ENCODE data around the gene PAWR.

The PAWR gene

GRCh38 chr12:79659961-79660431 lies 30.8 kb downstream of the PAWR start:
- peaks cover 96% of the 10 kb centered on the region for H3K79me2 ChIP-seq (ENCODE audit: control insufficient read depth, low read length)
- H3K36me3 ChIP-seq (ENCODE audit: control insufficient read depth, low read length) = peaks cover 24% of the 10 kb centered on the region
- H4K20me1 ChIP-seq (ENCODE audit: control insufficient read depth, insufficient read depth, low read depth, low read length) = no peaks in the 10 kb centered on the region
- H3F3A ChIP-seq (ENCODE audit: control insufficient read depth, insufficient read depth) = no peaks in the 10 kb centered on the region
- no peaks in the 10 kb centered on the region for H3K9me3 ChIP-seq (ENCODE audit: control insufficient read depth, insufficient read depth, low read length)
- H3K4me3 ChIP-seq (ENCODE audit: low read length) = no peak overlapping the region
- TF ChIP-seq EZH2phosphoT487 (IDR thresholded peaks at IDR 0.05; ENCODE audit: borderline replicate concordance, low read length) (no peak), CTCF (IDR thresholded peaks at IDR 0.05; ENCODE audit: low read depth, low read length, poor library complexity, severe bottlenecking) (no peak)
- no peaks in the 10 kb centered on the region for H3K9me2 ChIP-seq (replicated peaks; ENCODE audit: control insufficient read depth, low read length)
- H3K27me3 ChIP-seq (ENCODE audit: control insufficient read depth, low read length) = no peaks in the 10 kb centered on the region
- H3K27ac ChIP-seq (ENCODE audit: low read depth, low read length) = no peak overlapping the region
- no peak overlapping the region for H3K4me2 ChIP-seq (ENCODE audit: low read length)
- no peaks in the 10 kb centered on the region for H3K4me1 ChIP-seq (ENCODE audit: control insufficient read depth, low read length)

- no peaks in the 10 kb centered on the region for H3F3A ChIP-seq (ENCODE audit: control insufficient read depth, insufficient read depth)
- peaks cover 20% of the 10 kb centered on the region for H3K36me3 ChIP-seq (ENCODE audit: control insufficient read depth, low read length)
- TF ChIP-seq EZH2phosphoT487 (IDR thresholded peaks at IDR 0.05; ENCODE audit: borderline replicate concordance, low read length) (no peak), CTCF (IDR thresholded peaks at IDR 0.05; ENCODE audit: low read depth, low read length, poor library complexity, severe bottlenecking) (no peak)
- no peak overlapping the region for H3K4me3 ChIP-seq (ENCODE audit: low read length)
- H3K9me2 ChIP-seq (replicated peaks; ENCODE audit: control insufficient read depth, low read length) = no peaks in the 10 kb centered on the region
- peaks cover 98% of the 10 kb centered on the region for H3K79me2 ChIP-seq (ENCODE audit: control insufficient read depth, low read length)
- H3K27ac ChIP-seq (ENCODE audit: low read depth, low read length) = no peak overlapping the region
- no peak overlapping the region for H3K4me2 ChIP-seq (ENCODE audit: low read length)
- H3K27me3 ChIP-seq (ENCODE audit: control insufficient read depth, low read length) = no peaks in the 10 kb centered on the region
- no peaks in the 10 kb centered on the region for H3K9me3 ChIP-seq (ENCODE audit: control insufficient read depth, insufficient read depth, low read length)
- no peaks in the 10 kb centered on the region for H3K4me1 ChIP-seq (ENCODE audit: control insufficient read depth, low read length)
- H4K20me1 ChIP-seq (ENCODE audit: control insufficient read depth, insufficient read depth, low read depth, low read length) = no peaks in the 10 kb centered on the region
Observed at GRCh38 chr12:79658221-79658620, 32.5 kb downstream of the PAWR start.

- peaks cover 96% of the 10 kb centered on the region for H3K79me2 ChIP-seq (ENCODE audit: control insufficient read depth, low read length)
- H3K9me3 ChIP-seq (ENCODE audit: control insufficient read depth, insufficient read depth, low read length) = no peaks in the 10 kb centered on the region
- TF ChIP-seq CTCF (IDR thresholded peaks at IDR 0.05; ENCODE audit: low read depth, low read length, poor library complexity, severe bottlenecking) (no peak), EZH2phosphoT487 (IDR thresholded peaks at IDR 0.05; ENCODE audit: borderline replicate concordance, low read length) (no peak)
- peaks cover 17% of the 10 kb centered on the region for H3K36me3 ChIP-seq (ENCODE audit: control insufficient read depth, low read length)
- no peaks in the 10 kb centered on the region for H3K9me2 ChIP-seq (replicated peaks; ENCODE audit: control insufficient read depth, low read length)
- no peaks in the 10 kb centered on the region for H4K20me1 ChIP-seq (ENCODE audit: control insufficient read depth, insufficient read depth, low read depth, low read length)
- no peaks in the 10 kb centered on the region for H3F3A ChIP-seq (ENCODE audit: control insufficient read depth, insufficient read depth)
- no peaks in the 10 kb centered on the region for H3K4me1 ChIP-seq (ENCODE audit: control insufficient read depth, low read length)
- no peak overlapping the region for H3K27ac ChIP-seq (ENCODE audit: low read depth, low read length)
- H3K4me2 ChIP-seq (ENCODE audit: low read length) = no peak overlapping the region
- no peak overlapping the region for H3K4me3 ChIP-seq (ENCODE audit: low read length)
- H3K27me3 ChIP-seq (ENCODE audit: control insufficient read depth, low read length) = no peaks in the 10 kb centered on the region
Observed at GRCh38 chr12:79657136-79657535, 33.6 kb downstream of the PAWR start.

Measured in DOHH2 (cell line).